ENCODE results near the gene RPS6KA5.

The RPS6KA5 gene

GRCh38 chr14:90922141-90922540, 138.3 kb downstream of the RPS6KA5 start:
- DNase-seq, result no peak

DNA sequence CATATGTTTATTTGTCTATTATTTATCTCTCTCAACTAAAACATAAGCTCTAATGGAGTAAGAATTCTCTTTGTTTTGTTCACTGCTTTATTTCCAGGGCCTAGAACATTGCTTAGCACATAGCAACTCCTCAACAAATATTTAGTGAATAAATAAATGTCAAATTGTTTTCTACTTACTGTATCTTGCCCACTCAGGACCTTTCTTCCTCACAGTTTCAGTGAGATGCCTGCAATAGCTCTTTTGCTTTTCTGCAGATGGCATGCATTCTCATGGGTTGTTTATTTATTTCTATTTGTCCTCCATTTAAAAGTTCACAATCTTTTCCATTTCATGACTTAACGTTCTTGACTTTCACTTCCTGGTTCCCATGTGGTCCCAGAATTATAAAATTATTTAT, 149.3 kb downstream of the RPS6KA5 start:
- no peak for DNase-seq

GRCh38 chr14:90907178-90907577, 153.3 kb downstream of the RPS6KA5 start:
- no peak for DNase-seq

- DNase-seq, result no peak
These were observed 154.9 kb downstream of the RPS6KA5 start for GRCh38 chr14:90905531-90905930.

GRCh38 chr14:90903101-90903500, 157.3 kb downstream of the RPS6KA5 start:
- no peak for DNase-seq

- no peak for DNase-seq
These were observed 159.9 kb downstream of the RPS6KA5 start for GRCh38 chr14:90900476-90901083.

DNA sequence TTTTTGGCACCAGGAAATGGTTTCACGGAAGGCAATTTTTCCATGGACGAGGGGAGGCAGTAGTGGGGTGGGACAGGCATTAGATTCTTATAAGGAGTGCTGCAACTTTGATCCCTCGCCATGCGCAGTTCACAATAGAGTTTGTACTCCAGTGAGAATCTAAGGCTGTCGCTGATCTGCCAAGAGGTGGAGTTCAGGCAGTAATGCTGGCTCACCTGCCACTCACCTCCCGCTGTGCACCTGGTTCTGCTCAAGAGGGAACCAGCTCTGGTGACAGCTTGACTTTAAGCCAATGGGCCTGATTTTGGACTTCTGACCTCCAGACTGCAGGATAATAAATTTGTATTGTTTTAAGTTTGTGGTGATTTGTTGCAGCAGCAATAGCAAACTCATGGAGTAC, 163.4 kb downstream of the RPS6KA5 start:
- DNase-seq, result no peak

- DNase-seq, result no peak
These were observed 166.2 kb downstream of the RPS6KA5 start for GRCh38 chr14:90894241-90894640.

DNA sequence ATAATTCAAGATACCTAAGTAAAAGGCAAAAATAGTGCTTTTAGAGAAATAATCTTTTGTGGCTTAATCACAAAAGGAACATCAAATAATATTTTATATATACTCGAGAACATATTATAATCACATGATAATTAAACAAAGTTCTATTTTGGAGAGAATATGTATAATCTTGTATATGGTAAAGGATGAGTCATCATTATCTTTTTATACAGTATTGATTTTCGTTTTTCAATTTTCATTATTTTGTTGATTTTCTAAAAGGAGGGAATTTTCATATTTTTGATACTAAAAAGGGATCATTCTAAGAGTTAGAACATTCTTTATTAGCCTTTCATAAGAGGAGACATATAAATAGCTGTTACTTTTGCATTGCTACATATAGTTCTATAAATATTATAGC, 166.9 kb downstream of the RPS6KA5 start:
- DNase-seq, result no peak

DNA sequence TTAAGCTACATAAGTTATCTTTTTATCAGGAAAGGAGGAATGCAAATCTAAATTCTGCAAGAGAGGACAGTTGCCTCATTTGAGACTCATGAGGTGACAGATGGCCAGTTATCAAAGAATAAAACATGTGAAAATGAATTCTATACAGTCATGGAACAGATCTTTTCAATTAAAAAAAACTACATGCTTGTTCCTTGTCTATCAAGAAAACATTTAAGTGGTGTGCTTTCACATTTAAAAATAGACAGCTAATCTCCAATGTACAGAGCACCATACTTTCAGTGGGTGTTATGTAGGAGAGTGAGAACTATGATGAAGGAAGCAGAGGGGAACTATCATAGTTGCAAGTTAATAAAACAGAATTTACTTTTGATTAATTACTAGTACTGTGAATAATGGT, 167.5 kb downstream of the RPS6KA5 start:
- no peak for DNase-seq

DNA sequence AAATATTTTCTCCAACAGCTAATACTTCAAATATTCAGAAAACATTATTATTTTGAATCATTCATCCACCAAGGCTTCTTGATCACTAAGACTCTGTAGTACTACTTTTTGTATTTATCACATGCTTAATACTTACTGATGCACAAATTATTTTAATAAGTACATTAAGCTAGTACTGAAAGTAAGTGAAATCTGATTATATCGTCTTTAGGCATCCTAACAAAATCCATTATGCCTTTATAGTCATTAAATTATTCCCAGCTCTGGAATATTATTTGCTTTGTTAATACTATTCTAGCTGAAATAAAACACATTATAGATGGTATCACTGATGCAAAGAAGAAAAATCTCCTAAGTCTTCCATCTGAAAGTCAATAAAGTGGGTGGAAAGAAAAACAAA, 169.1 kb downstream of the RPS6KA5 start:
- no peak for DNase-seq

- DNase-seq, result no peak
These were observed 170.0 kb downstream of the RPS6KA5 start for GRCh38 chr14:90890322-90891020.

DNA sequence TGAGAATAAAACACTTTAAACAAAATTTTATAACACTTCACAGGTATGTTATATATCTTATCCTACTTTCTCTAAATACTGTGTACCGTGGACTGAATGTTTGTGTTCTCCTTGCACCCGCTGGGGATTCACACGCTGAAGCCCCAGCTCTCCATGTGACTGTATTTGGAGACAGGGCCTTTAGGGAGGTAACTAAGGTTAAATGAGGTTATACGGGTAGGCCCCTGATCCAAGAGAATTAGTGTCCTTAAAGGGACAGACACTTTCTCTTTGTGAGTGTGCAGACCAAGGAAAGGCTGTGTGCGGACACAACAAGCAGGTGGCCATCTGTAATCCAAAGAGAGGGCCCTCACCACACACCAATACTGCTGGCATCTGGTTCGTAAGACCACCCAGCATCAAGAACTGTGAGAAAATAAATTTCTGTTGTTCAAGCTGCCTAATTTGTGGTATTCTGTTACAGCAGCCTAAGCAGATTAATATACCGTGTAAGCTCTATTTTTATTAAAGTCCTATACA, 174.1 kb downstream of the RPS6KA5 start:
- DNase-seq, result no peak

GRCh38 chr14:90883782-90884181, 176.7 kb downstream of the RPS6KA5 start:
- no peak for DNase-seq

- DNase-seq, result no peak
These were observed 177.2 kb downstream of the RPS6KA5 start for GRCh38 chr14:90883197-90883596.

DNA sequence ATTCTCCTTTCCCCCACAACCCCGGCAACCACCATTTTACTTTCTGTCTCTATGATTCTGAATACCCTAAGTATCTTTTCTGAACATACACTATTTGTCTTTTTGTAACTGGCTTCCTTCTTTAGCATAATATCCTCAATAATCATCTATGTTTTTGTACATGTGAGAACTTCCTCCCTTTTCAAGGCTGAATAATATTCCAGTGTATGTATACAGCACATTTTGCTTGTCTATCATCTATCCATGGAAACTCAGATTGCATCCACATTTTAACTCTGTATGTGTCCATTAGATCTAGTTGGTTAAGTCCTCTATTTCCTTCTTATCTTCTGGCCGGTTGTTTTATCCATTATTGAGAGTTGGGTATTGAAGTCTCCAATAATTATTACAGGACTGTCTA, 180.2 kb downstream of the RPS6KA5 start:
- no peak for DNase-seq

GRCh38 chr14:90874599-90874998, 185.8 kb downstream of the RPS6KA5 start:
- DNase-seq, result no peak

DNA sequence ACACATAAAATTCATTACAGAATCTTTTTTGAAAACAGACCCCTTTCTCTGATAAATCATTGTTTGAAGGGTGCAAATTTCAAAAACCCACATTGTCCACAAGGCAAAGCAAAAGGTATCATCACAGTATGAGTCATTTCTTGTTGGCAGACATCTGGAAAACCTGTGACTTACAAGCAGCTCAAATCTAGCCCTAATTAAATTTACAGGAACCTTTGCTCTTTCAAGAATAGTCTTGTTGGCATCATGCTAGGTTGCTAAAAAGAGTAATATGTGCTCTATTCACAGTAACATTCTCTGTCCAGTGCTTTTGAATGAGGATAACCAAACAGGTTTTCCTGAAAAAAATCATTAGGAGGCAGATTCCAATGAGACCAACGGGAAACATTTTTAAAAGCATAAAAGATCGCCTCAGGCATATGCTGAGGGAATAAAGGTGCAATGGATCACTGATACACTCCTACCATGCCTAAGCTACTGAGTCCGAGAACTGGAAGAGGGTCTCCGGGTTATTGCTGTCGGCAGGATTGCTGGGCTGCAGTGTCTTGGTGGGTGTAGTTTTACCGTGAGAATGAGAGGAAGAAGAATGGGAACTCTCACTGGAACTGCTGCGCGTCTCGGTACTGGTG, 188.7 kb downstream of the RPS6KA5 start:
- DNase-seq, result no peak

- DNase-seq, result no peak
These were observed 189.4 kb downstream of the RPS6KA5 start for GRCh38 chr14:90870950-90871604.

- no peak for DNase-seq
These were observed 192.9 kb downstream of the RPS6KA5 start for GRCh38 chr14:90867501-90867900.

DNA sequence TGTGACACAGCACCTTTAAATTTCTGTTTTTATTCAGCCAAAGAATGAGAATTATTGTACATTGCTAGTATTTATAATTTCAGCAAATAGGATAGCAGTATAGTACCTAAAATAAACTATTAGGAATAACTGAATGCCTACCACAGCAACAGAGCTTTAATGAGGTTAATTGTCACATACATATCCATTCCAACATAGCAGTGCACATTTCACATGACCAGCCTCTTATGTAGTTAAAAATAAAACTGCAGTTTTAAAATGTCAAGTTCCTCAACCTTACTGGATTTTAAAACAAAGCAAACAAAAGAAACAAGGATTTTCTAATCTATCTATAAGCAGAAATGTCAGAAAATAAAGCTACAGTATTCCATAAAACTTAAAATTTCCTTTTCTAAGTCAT, 193.6 kb downstream of the RPS6KA5 start:
- DNase-seq, result no peak

DNA sequence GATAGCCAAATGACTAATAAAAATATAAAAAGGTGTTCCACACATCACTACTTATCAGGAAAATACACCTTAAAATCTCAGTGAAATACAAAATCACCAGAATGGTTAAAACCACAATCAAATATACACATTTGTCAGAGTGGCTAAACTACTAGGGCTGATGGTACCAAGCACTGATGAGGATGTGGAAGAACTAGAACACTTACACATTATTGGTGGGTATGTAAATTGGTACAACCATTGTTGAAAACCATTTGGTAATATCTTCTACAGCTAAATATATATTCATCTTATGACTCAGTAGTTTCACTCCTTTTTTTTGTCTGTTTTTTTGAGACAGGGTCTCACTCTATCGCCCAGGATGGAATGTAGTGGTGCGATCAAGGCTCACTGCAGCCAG, 195.7 kb downstream of the RPS6KA5 start:
- no peak for DNase-seq

- DNase-seq, result no peak
These were observed 201.9 kb downstream of the RPS6KA5 start for GRCh38 chr14:90858511-90858910.

- DNase-seq, result no peak
These were observed 202.6 kb downstream of the RPS6KA5 start for GRCh38 chr14:90857866-90858265.
